ENCODE measurements around the gene CARS2.
A peak's percentile ranks its signal among the peaks of the same experiment; 100 is the strongest.

CARS2 gene

GRCh38 chr13:110600980-110601379 lies 104.9 kb downstream of the CARS2 start:
- no peak for DNase-seq
- Mint-ChIP-seq H3K36me3 (ENCODE audit: low read depth) (no peaks in the 10 kb centered on the region), H3K27me3 (peaks cover 7% of the 10 kb centered on the region), H3K4me1 (no peaks in the 10 kb centered on the region), H3K9me3 (no peaks in the 10 kb centered on the region), H3K27ac (no peak overlapping the region), H3K4me3 (no peak overlapping the region)
- no peak for ATAC-seq

- ATAC-seq (no peak), DNase-seq (no peak)
- H3K36me3 Mint-ChIP-seq (ENCODE audit: low read depth) = no peaks in the 10 kb centered on the region
- no peaks in the 10 kb centered on the region for H3K9me3 Mint-ChIP-seq
- no peak overlapping the region for H3K4me3 Mint-ChIP-seq
- no peak overlapping the region for H3K27ac Mint-ChIP-seq
- H3K27me3 Mint-ChIP-seq = peaks cover 7% of the 10 kb centered on the region
- no peaks in the 10 kb centered on the region for H3K4me1 Mint-ChIP-seq
These were observed 105.6 kb downstream of the CARS2 start for GRCh38 chr13:110600261-110600819.

GRCh38 chr13:110597041-110597689 lies 108.8 kb downstream of the CARS2 start:
- Mint-ChIP-seq H3K4me3 (no peak overlapping the region), H3K4me1 (peaks cover 3% of the 10 kb centered on the region), H3K36me3 (ENCODE audit: low read depth) (no peaks in the 10 kb centered on the region), H3K27me3 (peaks cover 2% of the 10 kb centered on the region), H3K27ac (no peak overlapping the region), H3K9me3 (no peaks in the 10 kb centered on the region)
- no peak for DNase-seq
- ATAC-seq = no peak

GRCh38 chr13:110593430-110594130 lies 112.3 kb downstream of the CARS2 start:
- peak; percentile 91 for ATAC-seq
- no peaks in the 10 kb centered on the region for H3K36me3 Mint-ChIP-seq (ENCODE audit: low read depth)
- peaks cover 3% of the 10 kb centered on the region for H3K4me1 Mint-ChIP-seq
- no peak overlapping the region for H3K27ac Mint-ChIP-seq
- H3K9me3 Mint-ChIP-seq = no peaks in the 10 kb centered on the region
- H3K27me3 Mint-ChIP-seq = peaks cover 6% of the 10 kb centered on the region
- DNase-seq = no peak
- no peak overlapping the region for H3K4me3 Mint-ChIP-seq

GRCh38 chr13:110592665-110593064 lies 113.3 kb downstream of the CARS2 start:
- peaks cover 3% of the 10 kb centered on the region for H3K4me1 Mint-ChIP-seq
- H3K27ac Mint-ChIP-seq = no peak overlapping the region
- H3K4me3 Mint-ChIP-seq = no peak overlapping the region
- DNase-seq (no peak), ATAC-seq (no peak)
- H3K36me3 Mint-ChIP-seq (ENCODE audit: low read depth) = no peaks in the 10 kb centered on the region
- H3K9me3 Mint-ChIP-seq = no peaks in the 10 kb centered on the region
- H3K27me3 Mint-ChIP-seq = peaks cover 6% of the 10 kb centered on the region

Measured in activated naive CD8-positive, alpha-beta T cell treated with anti-CD3 and anti-CD28 coated beads, Interleukin-2, amount 50 U/mL, for 24 hours (primary cell).